IMR-90 (cell line): ENCODE data around the gene TBC1D1.

Experiments used
- CEBPB ChIP-seq: IDR thresholded peaks from 2 replicates; pipeline ENCODE4 v1.6.1; 2012; ENCODE audit warnings: low read depth, low read length, improper control_type of control experiment
- CHD1 ChIP-seq: IDR thresholded peaks from 2 replicates; pipeline ENCODE4 v1.6.1; 2012; ENCODE audit warnings: low read depth, low read length, improper control_type of control experiment
- FOS ChIP-seq: fragments of 150-350 bp; IDR thresholded peaks from 2 replicates; pipeline ENCODE4 v1.6.1; 2016; ENCODE audit warnings: low read depth, low read length
- MAFK ChIP-seq: IDR thresholded peaks from 2 replicates; pipeline ENCODE4 v1.6.1; 2012; ENCODE audit warnings: low read depth, low read length, improper control_type of control experiment
- POLR2A ChIP-seq: IDR thresholded peaks from 2 replicates; pipeline ENCODE4 v1.6.1; 2012; ENCODE audit warnings: mild to moderate bottlenecking, low read depth, low read length
- RAD21 ChIP-seq: IDR thresholded peaks from 2 replicates; pipeline ENCODE4 v1.6.1; 2012; ENCODE audit warnings: low read length, improper control_type of control experiment
- RCOR1 ChIP-seq: IDR thresholded peaks from 2 replicates; pipeline ENCODE4 v1.6.1; 2012; ENCODE audit warnings: mild to moderate bottlenecking, low read length, improper control_type of control experiment; ENCODE audit not compliant: insufficient replicate concordance
- RFX5 ChIP-seq: IDR thresholded peaks from 2 replicates; pipeline ENCODE4 v1.8.0; 2012; ENCODE audit warnings: low read depth, mild to moderate bottlenecking, low read length, moderate library complexity
- SMC3 ChIP-seq: fragments of 150-350 bp; IDR thresholded peaks from 2 replicates; pipeline ENCODE4 v1.6.1; 2016; ENCODE audit warnings: low read depth, mild to moderate bottlenecking, antibody characterized with exemption, low read length, moderate library complexity
- TF ChIP-seq, protein P1 (sequence below): conservative IDR thresholded peaks from 2 replicates; pipeline ENCODE4 v1.5.1; 2012; ENCODE audit warnings: mild to moderate bottlenecking, low read depth, low read length, improper control_type of control experiment
- TF ChIP-seq, protein P2 (sequence below): fragments of 150-350 bp; IDR thresholded peaks from 2 replicates; pipeline ENCODE4 v1.6.1; 2017; ENCODE audit warnings: mild to moderate bottlenecking, antibody characterized with exemption, low read length, low read depth

DNA sequence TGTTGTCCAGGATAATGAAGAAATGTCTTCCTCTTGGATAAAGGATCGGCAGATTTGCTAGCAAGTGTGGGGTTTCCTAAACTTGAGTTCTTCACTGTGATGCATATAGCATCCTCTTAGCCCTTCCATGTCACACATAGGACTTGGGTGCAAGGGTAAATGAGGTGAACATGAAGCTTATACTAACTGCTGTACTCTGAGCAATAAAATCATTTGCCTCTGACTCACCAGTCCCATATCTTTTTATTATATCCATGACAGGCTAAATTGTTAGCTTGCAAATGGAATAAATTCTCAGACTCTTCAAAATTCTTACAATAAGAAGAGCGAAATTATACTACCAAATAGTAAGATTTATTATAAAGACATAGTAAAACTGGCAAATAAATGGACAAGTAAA lies 14.7 kb upstream of the TBC1D1 start:
- TF ChIP-seq, protein P1, sequence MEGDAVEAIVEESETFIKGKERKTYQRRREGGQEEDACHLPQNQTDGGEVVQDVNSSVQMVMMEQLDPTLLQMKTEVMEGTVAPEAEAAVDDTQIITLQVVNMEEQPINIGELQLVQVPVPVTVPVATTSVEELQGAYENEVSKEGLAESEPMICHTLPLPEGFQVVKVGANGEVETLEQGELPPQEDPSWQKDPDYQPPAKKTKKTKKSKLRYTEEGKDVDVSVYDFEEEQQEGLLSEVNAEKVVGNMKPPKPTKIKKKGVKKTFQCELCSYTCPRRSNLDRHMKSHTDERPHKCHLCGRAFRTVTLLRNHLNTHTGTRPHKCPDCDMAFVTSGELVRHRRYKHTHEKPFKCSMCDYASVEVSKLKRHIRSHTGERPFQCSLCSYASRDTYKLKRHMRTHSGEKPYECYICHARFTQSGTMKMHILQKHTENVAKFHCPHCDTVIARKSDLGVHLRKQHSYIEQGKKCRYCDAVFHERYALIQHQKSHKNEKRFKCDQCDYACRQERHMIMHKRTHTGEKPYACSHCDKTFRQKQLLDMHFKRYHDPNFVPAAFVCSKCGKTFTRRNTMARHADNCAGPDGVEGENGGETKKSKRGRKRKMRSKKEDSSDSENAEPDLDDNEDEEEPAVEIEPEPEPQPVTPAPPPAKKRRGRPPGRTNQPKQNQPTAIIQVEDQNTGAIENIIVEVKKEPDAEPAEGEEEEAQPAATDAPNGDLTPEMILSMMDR = no peak
- TF ChIP-seq POLR2A = no peak
- TF ChIP-seq MAFK = no peak
- TF ChIP-seq SMC3 = no peak
- TF ChIP-seq, protein P2, sequence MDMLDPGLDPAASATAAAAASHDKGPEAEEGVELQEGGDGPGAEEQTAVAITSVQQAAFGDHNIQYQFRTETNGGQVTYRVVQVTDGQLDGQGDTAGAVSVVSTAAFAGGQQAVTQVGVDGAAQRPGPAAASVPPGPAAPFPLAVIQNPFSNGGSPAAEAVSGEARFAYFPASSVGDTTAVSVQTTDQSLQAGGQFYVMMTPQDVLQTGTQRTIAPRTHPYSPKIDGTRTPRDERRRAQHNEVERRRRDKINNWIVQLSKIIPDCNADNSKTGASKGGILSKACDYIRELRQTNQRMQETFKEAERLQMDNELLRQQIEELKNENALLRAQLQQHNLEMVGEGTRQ = no peak
- no peak for TF ChIP-seq RFX5
- TF ChIP-seq RCOR1 = no peak
- TF ChIP-seq CEBPB = no peak
- TF ChIP-seq FOS = no peak
- TF ChIP-seq CHD1 = no peak
- TF ChIP-seq RAD21 = no peak
